K562 (cell line): ENCODE data around the gene PLBD1. TPM values are rescaled to one million over a fixed set of nuclear protein-coding genes. Genes with fewer than 3 reads are reported as not detected.

Experiments used
- ATAC-seq: fragments of 200-7000 bp; cut with Tn5 transposase; 3 replicates; pipeline ENCODE4 v1.9.1; 2020; ENCODE audit warnings: moderate library complexity
- BruUV-seq: library from RNA; stranded (reverse); fragments of 400-500 nt; replicated peaks from 2 replicates; lab custom pipeline; 2021; lab: Mats Ljungman, UMichigan
- CTCF ChIA-PET: fragments of 300-600 bp; formaldehyde crosslinking; extraction: SDS; loops from one replicate; lab custom pipeline; 2021; ENCODE audit warnings: low intra/inter-chr PET ratio; lab: Yijun Ruan, JAX
- POLR2A ChIA-PET: fragments of 300-600, 350-650 bp; sonication (Branson Sonifier 250); formaldehyde crosslinking; extraction: SDS; loops from one replicate; lab custom pipeline; 2021; ENCODE audit warnings: antibody characterized with exemption, inconsistent platforms; lab: Yijun Ruan, JAX
- DNase-seq, 4 experiments: peaks; one replicate each; pipeline versions ENCODE4 v3.0.0 to v3.0.0-alpha.2; 2011 to 2018; ENCODE audit warnings: low spot score in 3 of 4, mixed read lengths in 3 of 4; ENCODE audit errors: extremely low read depth in 1 of 4
- FAIRE-seq: peaks from 2 replicates; lab custom pipeline; 2011; peaks lifted over from hg19 to GRCh38; lab: Jason Lieb, UNC
- H2AFZ ChIP-seq: 2 replicates; pipeline ENCODE4 v1.6.0; 2011; ENCODE audit warnings: low read depth, low read length, control low read depth, inconsistent platforms
- H3K27ac ChIP-seq: fragments of 200-600 bp; 3 replicates; pipeline ENCODE4 v1.8.0; 2011; ENCODE audit warnings: low read depth, mild to moderate bottlenecking, control low read depth, inconsistent platforms, low read length, moderate library complexity, mixed read lengths; ENCODE audit errors: extremely low read depth
- H3K27me3 ChIP-seq, 2 experiments: fragments of 300-600 bp in 1 of 2; 2 replicates in 1 of 2; 3 replicates in 1 of 2; pipeline versions ENCODE4 v1.6.0 to v1.8.0; 2011; ENCODE audit warnings: inconsistent platforms in 2 of 2, low read length in 2 of 2, mild to moderate bottlenecking in 1 of 2, mixed read lengths in 1 of 2, moderate library complexity in 1 of 2; ENCODE audit not compliant: control insufficient read depth in 2 of 2, insufficient read depth in 2 of 2
- H3K36me3 ChIP-seq: fragments of 300-600 bp; 3 replicates; pipeline ENCODE4 v1.8.0; 2011; ENCODE audit warnings: mild to moderate bottlenecking, low read length, inconsistent platforms; ENCODE audit not compliant: control insufficient read depth, insufficient read depth
- H3K4me1 ChIP-seq, 2 experiments: fragments of 200-600 bp in 1 of 2; replicated peaks in 1 of 2; 2 replicates in 1 of 2; 3 replicates in 1 of 2; pipeline versions ENCODE4 v1.5.1 to v1.8.0; 2011; ENCODE audit warnings: inconsistent platforms in 2 of 2, low read length in 2 of 2, mild to moderate bottlenecking in 1 of 2, mixed read lengths in 1 of 2, moderate library complexity in 1 of 2; ENCODE audit not compliant: control insufficient read depth in 2 of 2, insufficient read depth in 2 of 2
- H3K4me2 ChIP-seq: 2 replicates; pipeline ENCODE4 v1.6.1; 2011; ENCODE audit warnings: low read length, control low read depth, inconsistent platforms, mixed read lengths; ENCODE audit not compliant: insufficient read depth
- H3K4me3 ChIP-seq: fragments of 200-600 bp; sonication (generic), shearing (Covaris generic); 2 replicates; pipeline ENCODE4 v1.5.1; 2016; ENCODE audit warnings: control low read depth, inconsistent platforms
- H3K79me2 ChIP-seq: fragments of 200-600 bp; 3 replicates; pipeline ENCODE4 v1.8.0; 2011; ENCODE audit warnings: low read length, inconsistent platforms; ENCODE audit not compliant: control insufficient read depth, insufficient read depth
- H3K9ac ChIP-seq, 2 experiments: 2 replicates each; pipeline versions ENCODE4 v1.6.0 to v1.6.1; 2011; ENCODE audit warnings: low read depth in 2 of 2, low read length in 2 of 2, control low read depth in 1 of 2, inconsistent platforms in 1 of 2, mild to moderate bottlenecking in 1 of 2, mixed read lengths in 1 of 2; ENCODE audit not compliant: insufficient read depth in 1 of 2
- H3K9me1 ChIP-seq: one replicate; pipeline ENCODE4 v1.6.0; 2011; ENCODE audit warnings: inconsistent platforms, mild to moderate bottlenecking, low read length, moderate library complexity; ENCODE audit not compliant: control insufficient read depth, insufficient read depth
- H3K9me3 ChIP-seq: replicated peaks from 2 replicates; pipeline ENCODE4 v1.5.1; 2011; ENCODE audit warnings: low read depth, low read length, inconsistent platforms; ENCODE audit not compliant: control insufficient read depth, insufficient read depth
- H4K20me1 ChIP-seq: replicated peaks from 2 replicates; pipeline ENCODE4 v1.6.1; 2011; ENCODE audit warnings: low read length, inconsistent platforms, mixed read lengths; ENCODE audit not compliant: control insufficient read depth, insufficient read depth
- BACH1 ChIP-seq: fragments of 200-800 bp; sonication (Bioruptor generic); IDR thresholded peaks from 2 replicates; pipeline ENCODE4 v1.6.1; 2016; ENCODE audit warnings: missing genetic modification characterization, missing compliant biosample characterization
- ETV5 ChIP-seq: sonication (generic); formaldehyde crosslinking; IDR thresholded peaks from 2 replicates; pipeline ENCODE4 v1.4.0; 2020; ENCODE audit warnings: low read depth, mild to moderate bottlenecking, missing genetic modification reagents
- FOXA1 ChIP-seq: fragments of 450-650 bp; IDR thresholded peaks from 2 replicates; pipeline ENCODE4 v1.6.1; 2016; ENCODE audit warnings: mild to moderate bottlenecking, borderline replicate concordance
- JUNB ChIP-seq: fragments of 450-650 bp; formaldehyde crosslinking; conservative IDR thresholded peaks from 2 replicates; pipeline ENCODE4 v1.4.0; 2020; ENCODE audit warnings: mild to moderate bottlenecking
- MECOM ChIP-seq: fragments of 250-450 bp; sonication (Bioruptor Pico); IDR thresholded peaks from 2 replicates; pipeline ENCODE4 v1.8.0; 2022; ENCODE audit warnings: inconsistent platforms
- U2AF2 ChIP-seq: fragments of 200-400 bp; formaldehyde crosslinking; optimal IDR thresholded peaks from 2 replicates; pipeline ENCODE3; 2017; ENCODE audit warnings: low read depth, mild to moderate bottlenecking, low read length
- ZNF212 ChIP-seq: fragments of 450-650 bp; formaldehyde crosslinking; IDR thresholded peaks from 2 replicates; pipeline ENCODE4 v1.4.0; 2020; ENCODE audit warnings: mild to moderate bottlenecking
- ZNF354B ChIP-seq: fragments of 250-450 bp; sonication (Bioruptor Pico); IDR thresholded peaks from 2 replicates; pipeline ENCODE4 v1.4.0; 2020
- ZNF507 ChIP-seq: conservative IDR thresholded peaks from 2 replicates; pipeline ENCODE4 v1.6.1; 2017; ENCODE audit warnings: missing genetic modification characterization, missing compliant biosample characterization
- ZNF561 ChIP-seq: fragments of 450-650 bp; formaldehyde crosslinking; conservative IDR thresholded peaks from 2 replicates; pipeline ENCODE4 v1.4.0; 2020; ENCODE audit warnings: mild to moderate bottlenecking, moderate library complexity
- WGBS: fragments of 100-300 bp; shearing (Covaris generic); methylation state at CpG from one replicate; pipeline ENCODE4 v1.1.6; 2016; ENCODE audit warnings: low coverage, mixed read lengths; ENCODE audit not compliant: insufficient coverage; ENCODE audit errors: missing lambda C conversion rate; 5-methylcytosine and 5-hydroxymethylcytosine counted together
- in situ Hi-C: fragments of 300-500 bp; cut with MboI; formaldehyde crosslinking; loops from 4 replicates; pipeline ENCODE4 v1.15.0; 2018; ENCODE audit warnings: inconsistent platforms, mixed read lengths
- intact Hi-C: fragments of 100-400 bp; cut with micrococcal nuclease; formaldehyde crosslinking; loops from 2 replicates; pipeline ENCODE4 v1.14.2; 2022
- polyA plus RNA-seq, 8 experiments: library from polyadenylated mRNA; depleted of rRNA in 4 of 8; stranded (reverse) in 5 of 8; unstranded in 3 of 8; fragments of >200 nt; fragmentation: Nextera tagmentation in 2 of 8; fragmentation: Illumina TruSeq in 1 of 8; extraction: Ambion mirVana in 2 of 8; extraction: Trizol in 1 of 8; gene quantifications; 2 replicates each; pipeline versions ENCODE4 v1.2.1 to v1.2.3, GENCODE V29; 2011 to 2014; ENCODE audit warnings: inconsistent platforms in 1 of 8, missing spikeins in 1 of 8
- total RNA-seq, 7 experiments: library from RNA; depleted of rRNA in 6 of 7; stranded (reverse); fragments of >200 nt in 6 of 7; fragmentation: Illumina TruSeq in 2 of 7; extraction: Trizol in 2 of 7; gene quantifications; 2 replicates each; pipeline versions ENCODE4 v1.2.1 to v1.2.3, GENCODE V29; 2011 to 2021; ENCODE audit warnings: low replicate concordance in 1 of 7
- TF ChIP-seq, protein P1 (sequence below): sonication (generic); formaldehyde crosslinking; IDR thresholded peaks from 2 replicates; pipeline ENCODE4 v1.8.0; 2022; ENCODE audit warnings: missing genetic modification reagents, mild to moderate bottlenecking, borderline replicate concordance

The PLBD1 gene
- total and polyA plus RNA-seq, 9 of the 15 experiments (the other 6 are each of a cell fraction or from before 2014, with no cell fraction given), result 7.1 to 37.0 (median 20.6) TPM

DNA sequence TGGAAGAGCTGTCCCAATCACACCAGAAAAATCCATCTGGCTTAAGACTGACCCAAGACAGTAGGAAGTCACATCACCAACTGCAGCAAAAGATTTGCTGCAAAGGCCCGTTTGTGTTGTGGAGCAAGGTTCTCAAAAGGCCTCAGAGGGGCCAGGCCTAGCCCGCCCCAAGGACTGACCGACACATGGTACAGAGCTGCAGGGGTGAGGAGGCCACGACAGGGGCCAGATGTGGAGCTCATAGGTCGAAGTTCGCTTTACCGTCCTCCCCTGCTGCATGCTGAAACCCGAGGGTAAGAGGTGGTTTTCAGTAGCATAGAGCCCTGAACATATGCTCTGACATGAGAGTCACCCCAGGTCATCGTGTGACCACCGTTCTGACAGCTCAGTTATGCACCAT lies 35.5 kb downstream of the PLBD1 start:
- Histone ChIP-seq H3K9me3 (no peaks in the 10 kb centered on the region), H4K20me1 (no peaks in the 10 kb centered on the region), H3K79me2 (no peaks in the 10 kb centered on the region), H3K4me2 (no peak overlapping the region), H2AFZ (no peak overlapping the region), H3K27ac (no peak overlapping the region), H3K9ac (no peak overlapping the region), H3K9me1 (no peaks in the 10 kb centered on the region), H3K27me3 (no peaks in the 10 kb centered on the region), H3K36me3 (peaks cover 4% of the 10 kb centered on the region; the same call in 1 of the 3 replicates), H3K4me3 (no peak overlapping the region), H3K4me1 (no peaks in the 10 kb centered on the region)
- no TSS peak for BruUV-seq
- no peak for ATAC-seq
- POLR2A ChIA-PET, result interaction anchor here (0.6 kb wide), 1 partner anchor 16 kb away, joined by 4 read pairs; no protein-coding TSS in a partner anchor
- in situ Hi-C loops, result no loop called here
- FAIRE-seq, result no peak
- CTCF ChIA-PET, result no interaction called here
- 43% methylated on average over 7 of the region's 10 CpGs for WGBS
- no peak for DNase-seq
- TF ChIP-seq MECOM (no peak), BACH1 (tag) (no peak), ETV5 (CRISPR knock-in tag) (no peak), FOXA1 (no peak)
- TF ChIP-seq, protein P1, sequence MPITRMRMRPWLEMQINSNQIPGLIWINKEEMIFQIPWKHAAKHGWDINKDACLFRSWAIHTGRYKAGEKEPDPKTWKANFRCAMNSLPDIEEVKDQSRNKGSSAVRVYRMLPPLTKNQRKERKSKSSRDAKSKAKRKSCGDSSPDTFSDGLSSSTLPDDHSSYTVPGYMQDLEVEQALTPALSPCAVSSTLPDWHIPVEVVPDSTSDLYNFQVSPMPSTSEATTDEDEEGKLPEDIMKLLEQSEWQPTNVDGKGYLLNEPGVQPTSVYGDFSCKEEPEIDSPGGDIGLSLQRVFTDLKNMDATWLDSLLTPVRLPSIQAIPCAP (CRISPR knock-in tag), result no peak
- intact Hi-C loops, result no loop called here

GRCh38 chr12:14525964-14526363 lies 41.7 kb downstream of the PLBD1 start:
- in situ Hi-C loops (no loop called here), intact Hi-C loops (no loop called here)
- ChIA-PET POLR2A (no interaction called here), CTCF (no interaction called here)
- H3K27me3 ChIP-seq, result no peaks in the 10 kb centered on the region
- no peaks in the 10 kb centered on the region; the same call in none of the 2 replicates for H3K9me3 ChIP-seq
- FAIRE-seq, result no peak
- H3K36me3 ChIP-seq, result no peaks in the 10 kb centered on the region
- H3K9ac ChIP-seq, result no peak overlapping the region
- no peaks in the 10 kb centered on the region for H3K9me1 ChIP-seq
- no peaks in the 10 kb centered on the region for H3K79me2 ChIP-seq
- H3K4me1 ChIP-seq, result no peaks in the 10 kb centered on the region
- no peak overlapping the region for H2AFZ ChIP-seq
- ATAC-seq, result no peak
- no TSS peak for BruUV-seq
- no peaks in the 10 kb centered on the region for H4K20me1 ChIP-seq
- H3K4me2 ChIP-seq, result no peak overlapping the region
- no peak overlapping the region for H3K4me3 ChIP-seq
- no peak overlapping the region for H3K27ac ChIP-seq
- no peak for DNase-seq
- 39% methylated on average over 2 of the region's 2 CpGs for WGBS
- TF ChIP-seq ZNF212 (CRISPR knock-in tag) (no peak), ZNF507 (peak; percentile 93), ZNF354B (CRISPR knock-in tag) (0 out of 2 replicates have a peak, but pooled peaks have one; percentile 37), JUNB (CRISPR knock-in tag) (no peak), ZNF561 (CRISPR knock-in tag) (no peak), U2AF2 (no peak)
